HG03025 (cell line): ENCODE results near the gene HUWE1.

ENCODE experiments used
- ATAC-seq: cut with Tn5 transposase; IDR thresholded peaks from one replicate; pipeline ENCODE4 v1.9.1; 2021; ENCODE audit warnings: mild to moderate bottlenecking, moderate library complexity; ENCODE audit not compliant: unreplicated experiment, low FRiP score

HUWE1 gene

DNA sequence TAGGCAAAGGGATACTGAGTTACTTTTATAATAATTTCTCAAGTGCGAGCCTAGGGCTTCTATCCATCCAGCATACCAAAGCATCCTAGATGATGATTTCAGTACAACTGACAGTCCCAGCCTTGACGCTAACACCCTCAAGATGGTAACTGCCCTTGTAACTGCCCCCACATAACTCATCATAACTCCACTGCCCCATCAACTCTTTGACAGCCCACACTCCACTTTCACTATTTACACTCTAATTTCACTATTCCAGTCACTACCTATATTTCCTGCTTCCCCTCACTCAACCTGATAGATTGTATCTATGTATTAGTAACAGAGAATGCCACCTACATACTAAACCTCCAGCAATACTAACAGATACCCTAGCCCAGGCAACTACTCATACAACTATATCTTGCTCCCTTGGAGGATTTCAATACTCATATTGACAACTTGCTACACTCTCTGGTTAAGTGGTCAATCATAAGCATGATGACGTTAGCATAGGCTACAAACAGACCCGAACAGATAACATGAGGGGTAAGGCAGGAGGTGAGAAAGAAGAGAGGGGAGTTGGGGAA is 65.0 kb downstream of the HUWE1 start:
- no peak for ATAC-seq

DNA sequence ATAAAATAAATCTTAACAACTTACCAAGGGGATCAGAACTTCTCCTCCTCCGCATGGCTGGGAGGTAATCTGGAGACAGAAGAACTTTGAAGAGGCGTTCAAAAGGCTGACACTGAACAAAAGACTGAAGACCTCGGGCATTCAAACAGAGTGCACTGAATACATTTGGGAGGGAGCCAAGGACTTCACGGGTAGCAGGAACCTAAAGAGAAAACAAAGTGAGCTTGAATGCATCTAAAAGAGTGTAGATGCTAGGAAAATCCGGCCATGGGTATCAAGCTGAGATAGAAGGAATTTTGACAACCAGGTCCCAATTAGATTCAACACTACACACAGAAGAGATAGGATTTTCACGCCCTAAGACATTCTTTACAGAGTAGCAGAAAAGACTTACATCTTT is 69.6 kb downstream of the HUWE1 start:
- no peak for ATAC-seq

DNA sequence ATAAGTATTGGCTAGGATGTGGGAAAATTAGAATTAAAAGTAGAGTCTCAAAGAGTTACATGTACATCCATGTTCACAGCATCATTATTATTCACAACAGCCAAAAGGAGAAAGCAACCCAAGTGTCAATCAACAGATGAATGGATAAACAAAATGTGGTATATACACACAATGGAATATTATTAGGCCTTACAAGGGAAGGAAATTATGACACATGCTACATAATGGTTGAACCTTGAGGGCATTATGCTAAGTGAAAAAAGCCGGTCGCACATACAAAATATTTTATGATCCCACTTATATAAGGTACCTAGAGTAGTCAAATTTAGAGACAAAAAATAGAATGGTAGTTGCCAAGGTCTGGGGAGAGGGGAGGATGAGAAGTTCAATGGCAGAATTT is 80.1 kb downstream of the HUWE1 start:
- ATAC-seq = no peak

DNA sequence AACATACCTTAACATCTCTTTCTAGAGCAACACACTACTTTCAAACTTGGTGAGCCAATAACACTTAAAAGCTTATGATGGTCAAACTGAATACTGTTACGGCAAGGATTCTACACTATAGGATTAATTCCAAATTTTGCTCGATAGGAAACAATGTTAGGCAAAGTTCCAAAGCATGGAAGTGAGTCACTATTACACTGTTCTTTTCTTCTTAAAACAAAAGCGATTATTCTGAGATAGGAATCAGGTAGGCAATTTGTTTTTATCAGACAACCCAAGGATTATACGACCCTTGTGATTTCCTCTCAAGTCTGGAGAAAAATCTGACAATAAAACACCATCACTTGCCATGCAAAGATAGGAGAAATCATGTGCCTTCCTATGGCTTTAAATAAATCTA is 81.5 kb downstream of the HUWE1 start:
- ATAC-seq = no peak

DNA sequence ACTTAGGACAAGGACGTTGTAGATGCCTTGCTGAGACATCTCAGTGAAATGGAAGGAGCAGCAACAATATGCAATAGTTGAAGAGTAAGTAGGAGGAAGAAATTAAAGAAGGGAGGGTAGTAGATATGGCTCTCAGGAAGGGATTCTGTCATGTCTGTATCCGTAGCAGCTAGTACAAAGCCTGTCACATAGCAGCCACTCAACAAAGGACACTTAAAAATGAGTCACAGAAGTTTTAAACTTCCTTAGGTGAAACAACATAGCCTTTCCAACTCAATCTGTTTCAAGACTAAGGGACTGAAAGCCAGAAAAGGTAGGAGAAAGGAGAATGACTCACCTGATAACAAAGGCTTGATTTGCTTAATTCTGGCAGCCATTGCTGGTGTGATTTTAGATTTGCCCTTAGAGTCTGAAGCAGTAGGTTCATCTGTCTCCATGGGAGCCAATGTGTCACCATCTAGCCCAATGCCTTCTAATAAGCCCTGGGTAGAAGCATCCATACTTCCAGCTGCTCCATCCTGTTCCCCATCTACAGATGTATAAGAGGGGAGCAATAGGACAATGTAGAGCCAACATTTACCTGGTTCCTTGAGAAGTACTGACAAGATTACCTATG is 86.6 kb downstream of the HUWE1 start:
- no peak for ATAC-seq

DNA sequence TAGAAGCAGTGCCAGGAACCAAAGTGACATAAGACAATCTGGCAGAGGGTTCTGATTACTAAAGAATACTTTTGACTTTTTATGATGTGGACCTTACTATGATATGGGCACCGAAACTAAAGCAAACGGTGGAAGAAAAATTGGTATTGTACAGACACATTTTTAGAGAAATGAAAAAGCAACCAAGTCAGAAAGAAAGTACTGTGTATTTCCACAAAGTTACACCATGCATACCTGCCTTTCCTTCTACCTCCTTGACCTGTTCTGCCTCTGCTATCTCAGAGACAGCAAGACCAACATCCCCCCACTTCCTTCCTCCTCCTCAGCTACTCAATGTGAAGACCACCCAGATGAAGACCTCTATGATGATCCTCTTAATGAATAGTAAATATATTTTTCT is 88.3 kb downstream of the HUWE1 start:
- no peak for ATAC-seq

DNA sequence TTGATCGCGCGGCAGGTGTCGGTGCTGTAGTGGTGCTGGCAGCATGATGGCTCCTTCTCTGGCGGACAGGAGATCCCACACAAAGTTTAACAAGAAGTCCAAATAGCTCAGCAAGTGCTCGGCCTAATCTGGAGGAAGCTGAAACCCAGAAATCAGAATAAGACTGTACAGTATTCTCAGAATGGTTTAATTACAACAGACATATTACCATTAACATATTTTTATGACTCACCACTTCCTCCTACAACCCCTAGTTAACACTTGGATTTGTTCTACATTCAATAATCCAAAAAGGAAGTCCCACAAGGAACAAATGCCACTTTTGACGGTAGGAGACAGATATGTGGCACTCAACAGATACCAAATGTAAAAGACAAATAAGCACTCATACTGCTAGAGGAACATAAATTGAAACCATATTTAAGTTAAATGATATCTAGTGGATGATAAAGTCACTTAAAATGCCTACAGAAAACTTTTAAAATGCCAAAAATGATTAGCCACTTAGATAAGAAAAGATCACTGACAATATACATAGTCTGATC is 91.2 kb downstream of the HUWE1 start:
- no peak for ATAC-seq

DNA sequence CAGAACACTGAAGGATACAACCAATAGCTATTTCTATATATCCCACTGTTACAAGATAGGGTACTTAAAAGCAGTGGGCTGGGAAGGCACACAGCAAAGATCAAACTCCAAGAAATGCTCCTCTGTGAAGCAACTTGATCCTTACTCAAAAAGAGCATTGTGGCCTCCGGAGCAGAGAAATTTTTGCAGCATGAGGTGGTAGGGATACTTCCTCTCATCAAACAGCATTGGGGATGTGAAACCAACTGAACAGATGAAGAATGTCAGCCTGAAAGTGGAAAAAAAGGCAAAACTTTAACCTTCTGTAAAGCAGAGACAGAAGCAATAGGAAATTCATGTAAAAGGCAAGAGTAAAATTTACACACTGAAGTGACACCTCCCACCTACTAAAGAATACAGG is 92.2 kb downstream of the HUWE1 start:
- ATAC-seq = no peak

DNA sequence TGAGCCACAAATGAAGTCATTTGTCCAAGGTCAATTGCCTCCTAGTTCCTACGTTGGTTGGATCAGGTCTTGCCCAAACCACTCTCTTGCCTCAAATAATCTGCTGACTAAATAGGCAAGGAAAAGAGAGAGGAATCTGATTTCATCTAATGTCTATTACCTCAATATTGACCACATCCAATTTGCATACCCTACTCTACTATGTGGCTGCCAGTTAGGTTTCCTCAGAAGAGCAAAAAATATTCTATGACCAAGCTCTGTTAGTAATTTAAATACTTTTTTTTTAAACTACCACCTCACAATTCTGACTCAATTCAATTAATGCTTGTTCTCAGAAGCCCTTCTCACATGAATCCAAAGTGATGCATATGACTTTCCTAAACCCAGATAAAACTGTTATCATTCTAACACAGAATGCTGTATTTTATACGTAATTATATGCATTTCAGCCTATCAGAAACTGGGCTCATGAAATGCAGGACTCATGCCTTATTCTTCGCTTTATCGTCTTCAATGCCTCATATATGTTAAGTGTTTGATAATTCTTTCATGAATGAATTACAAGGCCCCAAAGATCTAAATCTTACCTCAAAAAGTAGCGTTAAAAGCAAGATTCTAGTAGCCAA is 98.6 kb downstream of the HUWE1 start:
- no peak for ATAC-seq

DNA sequence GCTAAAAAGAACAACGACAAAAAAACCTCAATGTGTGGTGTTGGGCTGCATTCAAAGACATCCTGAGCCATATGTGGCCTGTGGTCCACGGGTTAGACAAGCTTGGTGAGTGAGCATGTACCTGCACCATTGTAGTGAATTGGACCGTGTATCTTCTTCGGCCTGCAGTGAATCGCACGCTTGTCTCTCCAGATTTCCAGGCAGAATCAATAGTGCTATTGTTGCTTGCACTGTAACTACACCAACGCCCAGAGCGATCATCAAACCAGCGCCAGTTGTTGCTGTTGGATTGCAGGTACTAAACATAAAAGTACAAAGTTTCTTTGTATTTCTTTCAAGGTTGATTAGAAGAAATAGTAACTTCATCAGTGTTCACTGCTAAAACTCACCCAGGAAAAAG is 101.6 kb downstream of the HUWE1 start:
- no peak for ATAC-seq

DNA sequence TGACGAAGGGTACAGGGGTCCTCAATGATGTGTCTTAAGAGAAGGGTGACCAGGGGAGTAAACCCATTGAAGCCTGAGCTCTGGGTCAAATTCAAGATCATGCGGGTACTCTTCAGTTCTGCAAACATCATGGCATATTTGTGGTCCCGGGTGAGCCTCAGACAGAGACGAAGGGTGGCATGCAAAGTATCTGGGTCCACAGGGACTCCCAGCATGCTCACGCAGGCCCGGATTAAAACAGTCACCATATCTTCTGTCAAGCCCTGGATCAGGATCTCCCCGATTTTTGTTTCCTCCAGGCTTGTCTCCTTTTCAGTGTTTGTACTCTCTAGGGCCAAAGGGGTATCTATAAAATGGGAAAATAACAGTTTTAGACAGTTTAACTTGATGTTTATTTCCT is 102.9 kb downstream of the HUWE1 start:
- no peak for ATAC-seq

DNA sequence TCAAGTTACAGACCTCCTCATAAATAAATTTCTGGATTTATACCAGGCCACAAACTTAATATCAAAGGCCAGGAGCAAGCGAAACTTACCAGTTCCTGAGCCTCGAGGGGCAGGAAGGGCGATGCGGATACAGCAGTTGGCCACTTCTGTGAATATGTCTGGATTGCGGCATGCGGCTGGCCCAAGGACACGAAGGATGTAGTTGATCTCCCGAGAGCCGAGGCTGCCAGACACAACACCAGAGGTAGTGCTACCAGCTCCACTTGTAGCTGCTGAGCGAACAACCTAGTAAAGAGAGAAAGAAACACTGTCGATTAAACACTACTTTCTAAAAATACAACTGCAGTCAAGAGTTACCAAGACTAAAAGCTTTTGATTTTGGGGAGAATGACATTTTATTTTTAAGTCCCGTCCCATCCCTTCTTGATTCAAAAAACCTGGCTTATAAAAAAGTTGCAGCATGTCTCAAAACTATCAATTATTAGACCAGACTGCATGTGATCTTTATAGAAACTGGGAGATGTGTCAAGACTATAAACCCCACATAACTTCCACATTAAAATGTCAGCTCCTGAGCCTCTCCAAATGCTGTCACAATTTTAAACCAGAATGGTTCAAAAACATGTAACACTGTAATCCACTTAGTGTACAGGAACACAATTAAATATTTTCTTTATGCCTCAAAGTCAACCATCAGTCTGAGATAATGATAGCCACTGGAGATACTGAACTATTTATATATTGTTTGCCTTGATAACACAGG is 105.6 kb downstream of the HUWE1 start:
- no peak for ATAC-seq

DNA sequence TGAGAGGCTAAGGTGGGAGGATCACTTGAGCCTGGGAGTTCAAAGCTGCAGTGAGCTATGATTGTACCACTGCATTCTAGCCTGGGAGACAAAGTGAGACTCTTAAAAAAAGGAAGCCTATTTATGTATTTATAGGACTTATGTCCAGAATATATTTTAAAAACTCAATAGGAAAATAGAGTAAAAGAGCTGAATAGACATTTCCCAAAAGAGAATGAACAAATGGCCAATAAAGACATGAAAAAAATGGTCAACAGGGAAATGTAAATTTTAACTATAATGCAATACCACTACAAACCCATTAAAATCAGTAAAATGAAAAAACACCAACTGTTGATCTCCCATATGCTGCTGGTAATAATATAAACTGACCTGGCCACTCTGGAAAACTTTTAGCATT is 115.0 kb downstream of the HUWE1 start:
- no peak for ATAC-seq

DNA sequence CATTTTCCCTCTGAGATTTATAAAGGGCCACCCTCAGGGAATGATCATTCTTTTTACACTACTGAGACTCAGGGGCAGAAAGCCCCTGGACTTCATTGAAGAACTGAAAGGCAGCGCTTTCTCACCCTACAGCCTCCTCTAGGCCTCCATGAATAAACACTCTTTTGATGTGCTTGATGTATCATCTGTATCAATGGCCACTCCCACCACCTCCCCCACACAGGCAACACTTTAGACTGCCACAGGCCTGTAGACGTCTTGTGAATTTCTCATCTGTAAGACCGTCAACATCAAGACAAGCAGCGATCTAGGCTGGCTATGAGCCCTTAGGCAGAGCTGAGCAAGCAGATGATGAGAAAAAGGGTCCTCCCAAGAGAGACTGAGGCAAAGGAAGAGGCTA is 123.2 kb downstream of the HUWE1 start:
- no peak for ATAC-seq

DNA sequence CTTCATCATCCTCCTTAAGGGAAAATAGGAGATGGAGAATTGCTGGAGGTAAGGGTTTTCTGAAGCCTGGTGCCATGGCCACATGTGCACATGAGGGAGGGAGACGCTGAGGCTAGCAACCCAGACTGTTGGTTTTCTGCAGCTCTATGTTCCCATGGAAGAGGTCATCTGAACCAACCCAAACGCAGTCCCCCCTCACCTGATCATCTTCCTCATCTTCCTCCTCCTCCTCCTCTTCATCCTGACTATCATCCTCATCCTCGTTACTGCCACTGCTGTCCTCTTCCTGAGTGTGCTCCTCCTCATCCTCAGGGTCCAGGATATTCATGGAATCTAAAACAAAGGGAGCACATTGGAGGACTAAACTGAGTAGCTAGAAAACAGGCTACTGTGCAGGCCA is 124.6 kb downstream of the HUWE1 start:
- no peak for ATAC-seq

DNA sequence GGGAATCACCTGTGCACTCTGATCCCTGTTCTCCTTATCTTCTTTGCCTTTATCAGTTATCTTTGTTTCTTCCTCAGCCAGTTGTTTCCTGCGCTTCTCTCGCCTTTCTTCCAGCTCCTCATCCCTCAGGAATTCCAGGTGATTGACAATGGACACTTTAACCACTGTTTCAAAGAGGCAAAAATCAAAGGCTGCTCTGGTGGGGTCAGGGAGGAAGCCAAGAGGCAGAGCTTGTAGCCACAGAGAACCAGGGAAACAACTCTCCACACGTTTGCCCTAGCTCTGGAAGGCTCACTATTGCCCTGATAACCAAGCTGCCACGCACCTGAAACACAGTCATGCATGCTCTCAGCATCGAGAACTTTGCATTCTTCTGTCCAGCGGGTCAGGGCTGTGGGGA is 127.9 kb downstream of the HUWE1 start:
- no peak for ATAC-seq

DNA sequence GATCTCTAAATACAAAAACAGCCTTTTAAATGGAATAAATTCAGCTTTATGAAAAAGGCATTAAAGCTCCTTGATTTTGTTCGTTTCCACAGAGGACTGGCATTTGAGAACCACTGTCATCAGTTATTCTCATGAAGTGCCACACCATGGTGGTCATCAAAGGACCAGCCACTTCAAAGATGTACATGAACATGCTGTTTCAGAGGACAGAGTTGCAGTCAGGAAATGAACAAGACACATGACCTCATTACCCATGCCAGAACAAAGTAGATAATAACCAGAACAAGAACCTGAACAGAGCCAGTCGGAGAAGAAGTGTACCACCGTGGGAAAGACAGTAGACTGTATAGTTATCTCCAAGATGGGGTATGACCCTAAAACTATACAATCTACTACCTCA is 129.7 kb downstream of the HUWE1 start:
- ATAC-seq = no peak

DNA sequence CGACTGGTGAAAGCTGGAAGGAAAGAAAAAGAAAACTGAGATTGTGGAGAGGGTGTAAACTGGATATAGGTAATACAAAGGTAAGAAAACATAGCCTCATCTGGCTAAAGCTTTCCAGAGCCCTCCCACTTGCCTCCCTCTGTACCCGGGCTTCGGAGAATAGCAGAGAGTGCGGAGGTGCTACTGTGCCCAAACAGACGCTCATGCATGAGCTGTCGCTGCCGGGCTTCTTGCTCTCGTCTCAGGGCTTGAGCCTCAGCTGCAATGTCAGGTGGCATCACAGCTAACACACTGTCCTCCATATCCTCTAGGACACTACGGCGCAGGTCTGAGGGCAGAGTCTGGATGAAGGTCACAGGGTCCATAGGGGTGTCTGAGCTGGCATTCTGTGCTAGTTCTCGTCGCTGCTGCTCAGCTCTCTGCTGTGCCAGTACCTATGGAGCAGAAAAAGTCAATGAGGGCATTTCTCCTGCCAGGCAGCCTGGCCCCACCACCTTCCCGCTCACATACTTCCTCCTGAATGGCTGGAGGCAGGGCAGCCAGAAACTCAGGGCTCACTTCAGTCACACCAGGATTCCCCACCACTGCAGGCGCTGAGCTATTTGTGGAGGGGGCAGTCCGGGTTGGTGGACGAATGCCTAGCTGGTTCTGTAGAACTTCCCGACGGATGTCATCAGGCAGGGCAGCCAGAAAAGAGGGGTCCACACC is 135.6 kb downstream of the HUWE1 start:
- ATAC-seq = no peak

DNA sequence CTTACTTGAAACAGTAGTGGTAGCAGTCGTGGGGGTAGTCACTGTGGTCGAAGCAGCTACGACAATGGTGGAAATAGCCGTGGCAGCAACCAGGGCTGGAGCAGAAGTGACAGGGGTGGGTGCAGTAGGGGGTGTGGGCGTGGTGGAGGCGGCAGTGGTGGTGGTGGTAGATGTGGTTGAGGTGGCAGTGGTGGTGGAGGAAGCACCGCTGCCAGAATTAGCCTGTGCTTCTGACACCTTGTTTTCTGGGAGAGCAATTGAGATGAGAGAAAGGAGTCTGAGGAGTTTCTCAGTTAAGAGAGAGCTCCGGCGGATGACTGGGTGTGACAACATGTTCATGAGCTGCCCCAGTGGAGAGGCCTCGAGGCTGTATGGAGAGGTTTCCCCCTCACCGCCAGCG is 138.9 kb downstream of the HUWE1 start:
- no peak for ATAC-seq

DNA sequence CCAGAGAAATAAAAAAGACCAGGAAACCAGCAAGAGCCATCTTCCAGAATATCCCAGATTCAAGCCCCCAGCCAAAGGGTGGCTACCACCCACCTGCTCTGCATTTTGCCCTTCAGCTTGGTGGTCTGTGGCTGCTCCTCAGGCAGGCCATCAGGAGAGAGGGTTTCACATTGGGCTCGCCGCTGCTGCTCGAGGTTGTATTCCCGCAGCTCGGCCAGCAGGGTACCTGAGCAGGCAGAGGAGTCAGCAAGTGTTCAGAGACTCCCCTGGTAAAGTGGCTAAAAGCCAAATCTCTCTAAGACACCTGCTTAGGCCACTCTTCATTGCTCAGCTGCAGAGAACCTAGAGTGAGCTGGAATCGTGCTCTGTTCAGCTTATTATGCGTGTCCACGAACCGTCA is 141.6 kb downstream of the HUWE1 start:
- no peak for ATAC-seq

DNA sequence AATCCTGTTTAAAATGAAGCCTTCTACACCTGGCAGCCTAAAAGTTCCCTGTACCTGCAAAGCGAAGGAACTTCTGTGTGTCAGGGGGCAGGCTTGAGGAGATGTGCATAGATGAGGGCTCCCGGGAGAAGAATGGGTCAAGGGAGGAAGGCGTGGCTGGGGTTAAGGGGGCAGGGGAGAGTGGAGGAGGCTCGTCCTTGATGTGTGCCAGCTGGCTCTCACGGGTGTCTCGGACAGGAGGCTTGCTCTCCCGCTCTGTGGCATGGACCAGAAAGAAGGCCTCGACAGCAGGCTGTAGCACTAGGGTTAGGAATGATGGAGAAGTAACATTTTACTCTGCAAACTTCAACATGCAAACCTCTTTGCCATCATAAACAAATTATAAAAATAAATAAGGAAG is 147.7 kb downstream of the HUWE1 start:
- no peak for ATAC-seq
